Hematopoietic multipotent progenitor cell (in vitro differentiated cells): ENCODE data around the gene APP. TPM values are rescaled to one million over a fixed set of nuclear protein-coding genes. Genes with fewer than 3 reads are reported as not detected.
"Not testable (repeated sequence)": the region's sequence is repeated elsewhere in the genome, so short reads cannot be mapped to it uniquely, and the experiment has no call there.

Source experiments
- DNase-seq, 3 donors: peaks; one replicate each; pipeline ENCODE4 v3.0.0-alpha.2; 2011 to 2015; ENCODE audit warnings: low read depth in 2 of 3, low spot score in 2 of 3
- total RNA-seq: library from RNA; depleted of rRNA; stranded (reverse); fragments of >200 nt; gene quantifications from one replicate; pipeline ENCODE4 v1.2.3, GENCODE V29; 2012

Gene APP
- total RNA-seq, 1 donor = 126 TPM

GRCh38 chr21:26106562-26106961 lies 64.0 kb downstream of the APP start:
- no peak for DNase-seq

DNA sequence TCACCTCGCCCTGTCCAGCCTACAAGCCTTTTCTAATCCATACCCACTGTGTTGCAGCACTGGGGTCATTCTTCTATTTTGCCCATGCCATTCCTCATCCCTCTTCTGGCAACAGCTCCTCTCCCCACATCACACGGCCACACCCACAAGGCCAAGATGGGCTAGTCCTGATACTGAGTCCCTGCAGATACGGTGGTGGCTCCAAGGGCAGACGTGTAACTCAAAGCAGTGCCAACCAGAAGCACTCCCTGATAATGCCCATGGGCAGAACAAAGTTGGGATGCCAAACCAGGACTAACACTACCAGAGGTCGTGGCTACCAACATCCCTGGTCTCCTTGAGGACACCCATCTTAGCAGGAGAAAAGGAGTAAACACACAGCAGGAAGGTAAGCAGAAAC lies 64.8 kb downstream of the APP start:
- no peak for DNase-seq

GRCh38 chr21:26100573-26100972 lies 70.0 kb downstream of the APP start:
- DNase-seq = no peak

- DNase-seq = no peak
These were observed 70.9 kb downstream of the APP start for GRCh38 chr21:26099610-26100219.

- no peak for DNase-seq
These were observed 71.7 kb downstream of the APP start for GRCh38 chr21:26098772-26099397.

GRCh38 chr21:26097475-26097874 lies 73.1 kb downstream of the APP start:
- no peak for DNase-seq

GRCh38 chr21:26096494-26097371 lies 73.8 kb downstream of the APP start:
- DNase-seq = no peak

GRCh38 chr21:26095131-26095530 lies 75.4 kb downstream of the APP start:
- no peak for DNase-seq

DNA sequence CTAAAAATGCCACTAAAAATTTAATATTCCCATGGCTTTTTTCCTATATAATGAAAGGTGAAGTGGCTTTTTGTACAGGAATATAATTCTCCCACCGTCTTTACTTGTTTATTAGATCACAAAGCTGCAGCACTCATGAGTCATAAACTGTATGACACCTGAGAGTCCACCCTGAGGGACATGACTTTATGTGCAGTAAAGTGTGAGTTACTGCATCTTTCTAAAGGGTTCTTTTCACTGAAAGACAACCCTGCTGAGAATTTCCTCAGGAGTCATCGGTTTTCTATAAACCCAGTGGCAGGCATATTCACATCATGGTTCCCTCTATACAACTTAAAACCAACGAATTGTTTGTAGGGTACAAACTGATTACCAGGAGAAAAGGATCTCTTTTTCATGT lies 77.4 kb downstream of the APP start:
- no peak for DNase-seq

GRCh38 chr21:26091480-26092018 lies 79.0 kb downstream of the APP start:
- DNase-seq = no peak

GRCh38 chr21:26089730-26090129 lies 80.8 kb downstream of the APP start:
- no peak for DNase-seq

DNA sequence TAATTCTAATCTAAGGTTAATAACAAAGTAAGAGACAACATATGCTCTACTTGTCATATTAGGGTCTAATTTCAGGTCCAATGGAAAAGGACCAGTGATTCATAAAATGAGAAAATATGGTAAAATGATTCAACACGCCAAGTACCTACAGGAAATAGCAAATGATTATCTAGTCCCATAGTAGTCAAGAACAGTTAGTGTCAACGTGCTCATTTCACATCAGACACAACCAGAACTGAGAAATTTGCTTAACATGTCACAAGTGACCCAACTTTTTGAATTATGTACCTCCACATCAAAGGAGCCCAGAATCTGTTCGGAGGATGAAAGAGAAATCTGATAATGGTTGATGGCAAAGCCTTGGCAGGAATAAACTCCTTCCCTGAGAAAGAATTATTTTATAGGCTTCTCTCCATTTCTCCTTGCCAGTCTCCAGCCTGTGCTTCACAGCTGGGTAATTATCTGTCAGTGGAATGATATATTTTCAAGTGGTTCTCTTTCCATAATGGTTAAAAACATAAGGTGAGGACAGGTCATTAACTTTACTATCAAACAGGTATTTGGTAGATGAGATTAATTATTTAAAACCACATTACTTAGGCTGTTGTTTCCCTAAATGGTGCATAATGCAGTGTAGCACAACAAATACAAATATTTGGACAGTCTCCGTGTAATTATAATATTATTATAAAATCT lies 83.2 kb downstream of the APP start:
- DNase-seq = no peak

GRCh38 chr21:26085882-26086281 lies 84.7 kb downstream of the APP start:
- DNase-seq = no peak

DNA sequence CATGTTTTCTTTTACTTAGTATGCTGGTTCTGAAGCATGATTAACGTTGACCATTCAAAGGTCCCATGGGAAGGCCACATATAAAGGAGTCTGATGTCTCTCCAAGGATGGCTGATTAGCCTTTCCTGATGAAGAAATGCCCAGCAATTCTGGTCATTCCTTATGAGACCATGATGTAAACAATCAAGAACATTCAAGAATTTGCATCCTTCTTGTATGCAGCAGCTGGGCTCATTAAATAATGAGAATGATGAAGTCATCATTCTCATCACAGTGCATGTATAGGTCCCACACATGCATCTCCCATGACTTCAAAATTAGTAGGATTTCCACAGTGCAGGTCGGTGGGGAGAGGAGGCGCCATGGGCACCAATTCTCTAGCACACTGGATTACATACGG lies 85.4 kb downstream of the APP start:
- DNase-seq = no peak

DNA sequence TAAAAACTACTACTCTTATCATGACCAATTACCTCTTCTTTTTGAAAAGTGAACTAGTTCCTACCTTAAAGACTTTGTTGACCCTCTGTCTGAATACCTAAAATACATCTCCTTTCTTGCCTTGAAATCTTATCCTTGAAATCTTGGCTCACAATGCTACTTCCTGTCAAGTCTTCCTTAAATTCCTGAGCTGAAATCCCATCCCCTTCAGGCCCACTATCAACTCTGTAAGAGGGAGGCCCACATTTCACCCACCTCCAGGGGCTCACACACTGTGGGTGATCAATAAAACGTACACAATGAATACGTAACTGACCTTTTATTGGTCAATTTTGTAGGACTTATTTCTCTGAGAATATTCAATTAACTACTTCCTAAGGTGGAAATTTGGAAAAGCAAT lies 88.0 kb downstream of the APP start:
- no peak for DNase-seq

GRCh38 chr21:26081175-26081760 lies 89.3 kb downstream of the APP start:
- DNase-seq = not testable (repeated sequence)

- no peak for DNase-seq
These were observed 90.4 kb downstream of the APP start for GRCh38 chr21:26080211-26080610.

GRCh38 chr21:26079366-26079765 lies 91.2 kb downstream of the APP start:
- DNase-seq = no peak

DNA sequence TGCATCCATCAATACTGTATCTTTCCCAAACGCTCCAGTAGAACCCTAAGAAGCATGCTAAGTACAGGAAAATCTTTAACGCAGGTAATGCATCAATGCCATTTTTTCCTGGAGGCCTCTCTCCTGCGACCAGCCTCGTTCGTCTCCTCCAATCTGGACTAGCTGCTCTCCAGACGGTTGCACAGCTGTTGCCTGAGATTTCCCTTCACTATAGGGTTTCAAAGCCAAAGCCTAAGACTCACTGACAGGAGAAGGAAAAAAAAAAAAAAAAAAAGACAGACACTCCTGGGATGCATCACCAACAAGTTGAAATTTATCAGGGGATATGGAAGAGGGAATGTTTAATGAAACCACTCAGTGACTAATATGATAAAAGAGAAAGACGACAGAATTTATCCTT lies 93.0 kb downstream of the APP start:
- no peak for DNase-seq
